CD14-positive monocyte (primary cell): Measurements from ENCODE around the gene IFT122. TPM values are rescaled to one million over a fixed set of nuclear protein-coding genes. Genes with fewer than 3 reads are reported as not detected.

ENCODE experiments used
- DNase-seq, 3 donors: peaks; one replicate each; pipeline ENCODE4 v3.0.0-alpha.2; 2011 to 2022
- H2AFZ ChIP-seq: 2 replicates; pipeline ENCODE4 v1.6.0; 2012; ENCODE audit warnings: mild to moderate bottlenecking, low read depth, low read length, inconsistent platforms; ENCODE audit not compliant: insufficient read depth, poor library complexity, severe bottlenecking
- H3K27ac ChIP-seq, 2 donors: 1 replicate in 1 of 2; 2 replicates in 1 of 2; pipeline ENCODE4 v1.5.1; 2012 to 2013; ENCODE audit warnings: low read length in 2 of 2, control low read depth in 1 of 2, inconsistent platforms in 1 of 2, low read depth in 1 of 2, mild to moderate bottlenecking in 1 of 2
- H3K27me3 ChIP-seq, 2 donors: one replicate each; pipeline versions ENCODE4 v1.6.0 to v1.6.1; 2011 to 2013; ENCODE audit warnings: low read length in 2 of 2; ENCODE audit not compliant: control insufficient read depth in 2 of 2, insufficient read depth in 2 of 2
- H3K36me3 ChIP-seq, 2 donors: replicated peaks in 1 of 2; 1 replicate in 1 of 2; 2 replicates in 1 of 2; pipeline versions ENCODE4 v1.5.1 to v1.6.1; 2012 to 2013; ENCODE audit warnings: low read length in 2 of 2, control low read depth in 1 of 2, inconsistent platforms in 1 of 2, mild to moderate bottlenecking in 1 of 2; ENCODE audit not compliant: insufficient read depth in 2 of 2, control insufficient read depth in 1 of 2
- H3K4me1 ChIP-seq, 2 donors: 1 replicate in 1 of 2; 2 replicates in 1 of 2; pipeline versions ENCODE4 v1.5.1 to v1.6.1; 2012 to 2013; ENCODE audit warnings: low read length in 2 of 2, control low read depth in 1 of 2, inconsistent platforms in 1 of 2, mild to moderate bottlenecking in 1 of 2, moderate library complexity in 1 of 2; ENCODE audit not compliant: insufficient read depth in 2 of 2, control insufficient read depth in 1 of 2
- H3K4me2 ChIP-seq: replicated peaks from 2 replicates; pipeline ENCODE3; 2012; ENCODE audit warnings: low read length, moderate library complexity, mild to moderate bottlenecking; ENCODE audit not compliant: poor library complexity, severe bottlenecking; ENCODE audit errors: extremely low read depth
- H3K4me3 ChIP-seq, 3 experiments: fragments of 200-600 bp in 1 of 3; sonication (generic) in 1 of 3; replicated peaks in 1 of 3; 1 replicate in 2 of 3; 2 replicates in 1 of 3; pipeline ENCODE4 v1.5.1; 2011 to 2013; ENCODE audit warnings: low read length in 3 of 3, mild to moderate bottlenecking in 3 of 3, control low read depth in 2 of 3, low read depth in 2 of 3, inconsistent platforms in 1 of 3, moderate library complexity in 1 of 3
- H3K79me2 ChIP-seq: 2 replicates; pipeline ENCODE4 v1.6.0; 2012; ENCODE audit warnings: mild to moderate bottlenecking, control low read depth, inconsistent platforms, low read length, moderate library complexity; ENCODE audit not compliant: insufficient read depth
- H3K9ac ChIP-seq: 2 replicates; pipeline ENCODE4 v1.6.0; 2017; ENCODE audit warnings: low read length, mild to moderate bottlenecking; ENCODE audit not compliant: insufficient read depth, poor library complexity, severe bottlenecking
- H3K9me3 ChIP-seq, 2 donors: replicated peaks in 1 of 2; 1 replicate in 1 of 2; 2 replicates in 1 of 2; pipeline versions ENCODE4 v1.5.1 to v1.6.1; 2012 to 2013; ENCODE audit warnings: low read length in 2 of 2, control low read depth in 1 of 2; ENCODE audit not compliant: control insufficient read depth in 1 of 2, insufficient read depth in 1 of 2
- H4K20me1 ChIP-seq: 2 replicates; pipeline ENCODE4 v1.6.0; 2012; ENCODE audit warnings: mild to moderate bottlenecking, low read length, control low read depth, moderate library complexity; ENCODE audit not compliant: insufficient read depth
- H3K27ac Mint-ChIP-seq, 7 donors: one replicate each; pipeline ENCODE4 v1.8.0; 2020; ENCODE audit warnings: mild to moderate bottlenecking in 7 of 7, mixed read lengths in 7 of 7, moderate library complexity in 6 of 7, inconsistent platforms in 2 of 7
- H3K27me3 Mint-ChIP-seq, 3 donors: one replicate each; pipeline ENCODE4 v1.8.0; 2021 to 2022; ENCODE audit warnings: low read depth in 3 of 3, mild to moderate bottlenecking in 3 of 3, mixed read lengths in 3 of 3, moderate library complexity in 3 of 3, inconsistent platforms in 1 of 3
- H3K36me3 Mint-ChIP-seq, 2 donors: one replicate each; pipeline ENCODE4 v1.8.0; 2020; ENCODE audit warnings: mixed read lengths in 2 of 2, inconsistent platforms in 1 of 2, mild to moderate bottlenecking in 1 of 2
- H3K4me1 Mint-ChIP-seq: one replicate; pipeline ENCODE4 v1.8.0; 2020; ENCODE audit warnings: mild to moderate bottlenecking, mixed read lengths
- H3K4me3 Mint-ChIP-seq, 2 donors: one replicate each; pipeline ENCODE4 v1.8.0; 2020; ENCODE audit warnings: mild to moderate bottlenecking in 2 of 2, mixed read lengths in 2 of 2, moderate library complexity in 1 of 2
- H3K9me3 Mint-ChIP-seq, 7 donors: one replicate each; pipeline ENCODE4 v1.8.0; 2020 to 2022; ENCODE audit warnings: mixed read lengths in 7 of 7, mild to moderate bottlenecking in 6 of 7, moderate library complexity in 6 of 7, inconsistent platforms in 2 of 7
- WGBS: methylation state at CpG from one replicate; pipeline ENCODE4 v1.1.5; 2013; ENCODE audit warnings: missing lambda C conversion rate; ENCODE audit not compliant: insufficient coverage; 5-methylcytosine and 5-hydroxymethylcytosine counted together
- intact Hi-C, 2 donors: fragments of 100-400 bp; cut with micrococcal nuclease; formaldehyde crosslinking; loops; one replicate each; pipeline versions ENCODE4 v1.15.0 to v1.15.1; 2023
- polyA plus RNA-seq, 3 donors: library from polyadenylated mRNA; depleted of rRNA in 1 of 3; unstranded in 2 of 3; stranded (reverse) in 1 of 3; fragments of 300-500 nt in 2 of 3; fragments of >200 nt in 1 of 3; fragmentation: Illumina TruSeq in 2 of 3; gene quantifications; 1 replicate in 2 of 3; 2 replicates in 1 of 3; pipeline ENCODE4 v1.2.3, GENCODE V29; 2012 to 2021
- TF ChIP-seq, protein P1 (sequence below): fragments of 200-600 bp; IDR thresholded peaks from one replicate; pipeline ENCODE4 v1.8.0; 2022; ENCODE audit warnings: antibody characterized with exemption, mild to moderate bottlenecking

IFT122 gene
- polyA plus RNA-seq, 3 donors: 3.3 to 12.2 (median 3.6) TPM

DNA sequence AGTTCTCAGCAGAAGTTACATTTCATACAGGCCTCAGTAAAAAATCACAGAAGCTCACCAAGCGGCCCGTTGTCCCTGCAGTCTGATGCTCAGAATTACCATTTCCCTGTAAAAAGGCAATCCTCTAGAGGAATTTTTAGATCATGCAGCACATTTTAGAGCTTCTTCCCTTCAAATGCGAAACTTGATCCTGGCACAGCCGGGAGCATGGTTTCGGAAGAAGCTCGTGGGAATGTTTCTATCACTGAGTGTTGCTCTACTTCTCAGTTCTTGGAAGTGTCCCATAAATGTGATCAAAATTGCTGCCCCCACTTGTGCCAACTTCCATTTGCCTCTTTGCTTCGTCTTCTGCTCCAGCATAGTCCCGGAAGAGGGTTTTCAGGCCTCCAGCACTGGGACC lies 99.2 kb downstream of the IFT122 start:
- H3K9me3 ChIP-seq: no peaks in the 10 kb centered on the region
- H3K27me3 ChIP-seq: no peaks in the 10 kb centered on the region
- intact Hi-C loops: no loop called here
- Mint-ChIP-seq H3K36me3 (no peaks in the 10 kb centered on the region), H3K4me3 (no peak overlapping the region), H3K9me3 (no peaks in the 10 kb centered on the region), H3K27me3 (peaks cover 3 to 5% (median 4%) of the 10 kb centered on the region in 3 donors), H3K4me1 (peaks cover 1% of the 10 kb centered on the region), H3K27ac (no peak overlapping the region)
- H3K79me2 ChIP-seq: no peaks in the 10 kb centered on the region
- H3K4me2 ChIP-seq: no peak overlapping the region
- no peak overlapping the region for H3K9ac ChIP-seq
- H3K27ac ChIP-seq: no peak overlapping the region
- H3K36me3 ChIP-seq: no peaks in the 10 kb centered on the region
- no peak overlapping the region for H2AFZ ChIP-seq
- H4K20me1 ChIP-seq: no peaks in the 10 kb centered on the region
- TF ChIP-seq, protein P1, sequence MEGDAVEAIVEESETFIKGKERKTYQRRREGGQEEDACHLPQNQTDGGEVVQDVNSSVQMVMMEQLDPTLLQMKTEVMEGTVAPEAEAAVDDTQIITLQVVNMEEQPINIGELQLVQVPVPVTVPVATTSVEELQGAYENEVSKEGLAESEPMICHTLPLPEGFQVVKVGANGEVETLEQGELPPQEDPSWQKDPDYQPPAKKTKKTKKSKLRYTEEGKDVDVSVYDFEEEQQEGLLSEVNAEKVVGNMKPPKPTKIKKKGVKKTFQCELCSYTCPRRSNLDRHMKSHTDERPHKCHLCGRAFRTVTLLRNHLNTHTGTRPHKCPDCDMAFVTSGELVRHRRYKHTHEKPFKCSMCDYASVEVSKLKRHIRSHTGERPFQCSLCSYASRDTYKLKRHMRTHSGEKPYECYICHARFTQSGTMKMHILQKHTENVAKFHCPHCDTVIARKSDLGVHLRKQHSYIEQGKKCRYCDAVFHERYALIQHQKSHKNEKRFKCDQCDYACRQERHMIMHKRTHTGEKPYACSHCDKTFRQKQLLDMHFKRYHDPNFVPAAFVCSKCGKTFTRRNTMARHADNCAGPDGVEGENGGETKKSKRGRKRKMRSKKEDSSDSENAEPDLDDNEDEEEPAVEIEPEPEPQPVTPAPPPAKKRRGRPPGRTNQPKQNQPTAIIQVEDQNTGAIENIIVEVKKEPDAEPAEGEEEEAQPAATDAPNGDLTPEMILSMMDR: no peak
- no peak overlapping the region for H3K4me3 ChIP-seq
- WGBS: 96% methylated on average over 8 of the region's 8 CpGs
- no peaks in the 10 kb centered on the region for H3K4me1 ChIP-seq
- DNase-seq: no peak

DNA sequence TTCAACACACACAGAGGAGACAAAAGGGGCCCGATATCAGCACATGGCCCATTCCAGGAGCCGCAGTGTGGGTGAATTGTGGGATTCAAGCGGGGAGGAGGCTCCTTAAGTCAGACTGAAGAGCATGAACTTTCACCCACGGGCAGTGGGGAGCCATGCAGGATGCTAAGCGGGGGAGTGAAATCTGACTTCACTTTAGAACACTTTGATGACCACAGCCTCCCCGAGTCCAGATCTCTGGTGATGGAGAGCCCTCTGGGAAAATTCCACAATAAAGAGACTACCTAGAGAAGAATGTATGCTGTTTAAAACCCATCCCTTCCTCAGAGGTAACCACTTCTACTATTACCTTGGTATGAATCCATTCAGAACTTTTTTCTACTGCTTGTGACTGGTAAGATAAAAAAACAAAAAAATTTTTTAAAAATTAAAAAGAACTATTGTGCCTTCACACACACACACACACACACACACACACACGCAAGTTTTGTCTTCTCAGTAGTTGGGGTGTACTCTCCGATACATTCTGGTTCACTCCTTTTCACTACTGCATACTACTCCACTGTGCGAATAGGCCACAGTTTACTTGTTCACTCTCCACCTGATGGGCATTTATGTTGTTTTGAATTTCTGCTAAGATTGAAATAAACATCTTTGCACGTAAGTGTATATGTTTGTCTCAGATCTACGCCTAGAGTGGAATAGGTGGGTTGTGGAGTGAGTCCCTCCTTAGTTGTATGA lies 100.9 kb downstream of the IFT122 start:
- H3K79me2 ChIP-seq: no peaks in the 10 kb centered on the region
- TF ChIP-seq, protein P1: no peak
- no peaks in the 10 kb centered on the region for H4K20me1 ChIP-seq
- H3K27me3 ChIP-seq: no peaks in the 10 kb centered on the region
- H3K9me3 ChIP-seq: no peaks in the 10 kb centered on the region
- Mint-ChIP-seq H3K36me3 (no peaks in the 10 kb centered on the region), H3K4me3 (no peak overlapping the region), H3K4me1 (peaks cover 1% of the 10 kb centered on the region), H3K9me3 (no peaks in the 10 kb centered on the region), H3K27me3 (peaks cover 0 to 4% (median 3%) of the 10 kb centered on the region in 3 donors), H3K27ac (no peak overlapping the region)
- no CpG with 5 or more reads among the region's 11 CpGs for WGBS
- H3K4me2 ChIP-seq: no peak overlapping the region
- intact Hi-C loops: no loop called here
- no peak overlapping the region for H3K4me3 ChIP-seq
- no peaks in the 10 kb centered on the region for H3K36me3 ChIP-seq
- no peak overlapping the region for H3K9ac ChIP-seq
- no peak overlapping the region for H2AFZ ChIP-seq
- no peak for DNase-seq
- no peak overlapping the region for H3K27ac ChIP-seq
- no peaks in the 10 kb centered on the region for H3K4me1 ChIP-seq
